ENCODE results near the gene CSNK1D. TPM values are rescaled to one million over a fixed set of nuclear protein-coding genes. Genes with fewer than 3 reads are reported as not detected.

CSNK1D gene
- total RNA-seq, 1 donor from 2014 or later: 227 TPM

GRCh38 chr17:82226146-82226808 lies 47.2 kb downstream of the CSNK1D start:
- TF ChIP-seq CTCF (IDR thresholded peaks at IDR 0.05; ENCODE audit: unreplicated experiment): no peak
- H3K36me3 Mint-ChIP-seq (ENCODE audit: insufficient read depth): no peaks in the 10 kb centered on the region
- peaks cover 1% of the 10 kb centered on the region for H3K4me1 Mint-ChIP-seq (ENCODE audit: low read depth)
- DNase-seq (ENCODE audit: low spot score, unreplicated experiment): no peak
- H3K27me3 Mint-ChIP-seq: peaks cover 17% of the 10 kb centered on the region
- no peak overlapping the region for H3K4me3 Mint-ChIP-seq (ENCODE audit: low read depth)
- no peak overlapping the region for H3K27ac Mint-ChIP-seq
- H3K9me3 Mint-ChIP-seq (ENCODE audit: low read depth): no peaks in the 10 kb centered on the region

GRCh38 chr17:82225368-82226029 lies 48.0 kb downstream of the CSNK1D start:
- Mint-ChIP-seq H3K4me3 (ENCODE audit: low read depth) (no peak overlapping the region), H3K27ac (no peak overlapping the region), H3K9me3 (ENCODE audit: low read depth) (no peaks in the 10 kb centered on the region), H3K36me3 (ENCODE audit: insufficient read depth) (no peaks in the 10 kb centered on the region), H3K27me3 (peaks cover 18% of the 10 kb centered on the region), H3K4me1 (ENCODE audit: low read depth) (peaks cover 1% of the 10 kb centered on the region)
- DNase-seq (ENCODE audit: low spot score, unreplicated experiment): no peak
- no peak for TF ChIP-seq CTCF (IDR thresholded peaks at IDR 0.05; ENCODE audit: unreplicated experiment)

DNA sequence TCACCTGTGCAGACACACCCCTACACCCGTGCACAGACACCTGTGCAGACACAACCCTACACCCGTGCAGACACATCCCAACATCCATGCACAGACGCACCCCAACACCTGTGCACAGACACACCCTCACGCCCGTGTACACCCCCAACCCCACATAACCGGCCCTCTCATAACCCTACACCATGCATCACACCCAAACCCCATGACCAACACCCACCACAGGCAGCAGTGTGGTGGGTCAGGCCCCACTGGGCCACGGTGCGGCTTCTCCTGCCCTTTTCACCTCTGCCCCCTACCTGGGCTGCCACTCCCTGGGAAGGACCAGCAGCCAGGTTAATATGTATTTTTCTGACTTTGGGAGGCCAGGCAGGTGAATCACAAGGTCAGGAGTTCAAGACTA lies 48.8 kb downstream of the CSNK1D start:
- no peak for TF ChIP-seq CTCF (IDR thresholded peaks at IDR 0.05; ENCODE audit: unreplicated experiment)
- no peaks in the 10 kb centered on the region for H3K9me3 Mint-ChIP-seq (ENCODE audit: low read depth)
- no peak overlapping the region for H3K27ac Mint-ChIP-seq
- no peak overlapping the region for H3K4me3 Mint-ChIP-seq (ENCODE audit: low read depth)
- no peaks in the 10 kb centered on the region for H3K4me1 Mint-ChIP-seq (ENCODE audit: low read depth)
- no peaks in the 10 kb centered on the region for H3K36me3 Mint-ChIP-seq (ENCODE audit: insufficient read depth)
- peaks cover 13% of the 10 kb centered on the region for H3K27me3 Mint-ChIP-seq
- DNase-seq (ENCODE audit: low spot score, unreplicated experiment): no peak

DNA sequence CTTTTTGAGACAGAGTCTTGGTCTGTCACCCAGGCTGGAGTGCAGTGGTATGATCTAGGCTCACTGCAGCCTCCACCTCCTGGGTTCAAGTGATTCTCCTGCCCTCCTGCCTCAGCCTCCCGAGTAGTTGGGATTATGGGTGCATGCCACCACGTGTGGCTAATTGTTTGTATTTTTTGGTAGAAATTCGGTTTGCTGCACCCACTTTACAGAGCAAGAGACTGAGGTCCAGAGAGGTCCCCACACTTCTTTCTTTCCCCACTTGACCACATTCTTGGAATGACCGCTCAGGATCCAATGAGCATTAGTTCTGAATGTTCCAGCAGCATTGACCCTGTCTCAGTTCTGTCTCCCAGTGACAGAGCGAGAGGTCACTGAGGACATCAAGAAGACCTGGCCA lies 50.0 kb downstream of the CSNK1D start:
- Mint-ChIP-seq H3K4me3 (ENCODE audit: low read depth) (no peak overlapping the region), H3K27me3 (peaks cover 13% of the 10 kb centered on the region), H3K4me1 (ENCODE audit: low read depth) (no peaks in the 10 kb centered on the region), H3K36me3 (ENCODE audit: insufficient read depth) (no peaks in the 10 kb centered on the region), H3K27ac (no peak overlapping the region), H3K9me3 (ENCODE audit: low read depth) (no peaks in the 10 kb centered on the region)
- DNase-seq (ENCODE audit: low spot score, unreplicated experiment): no peak
- no peak for TF ChIP-seq CTCF (IDR thresholded peaks at IDR 0.05; ENCODE audit: unreplicated experiment)

DNA sequence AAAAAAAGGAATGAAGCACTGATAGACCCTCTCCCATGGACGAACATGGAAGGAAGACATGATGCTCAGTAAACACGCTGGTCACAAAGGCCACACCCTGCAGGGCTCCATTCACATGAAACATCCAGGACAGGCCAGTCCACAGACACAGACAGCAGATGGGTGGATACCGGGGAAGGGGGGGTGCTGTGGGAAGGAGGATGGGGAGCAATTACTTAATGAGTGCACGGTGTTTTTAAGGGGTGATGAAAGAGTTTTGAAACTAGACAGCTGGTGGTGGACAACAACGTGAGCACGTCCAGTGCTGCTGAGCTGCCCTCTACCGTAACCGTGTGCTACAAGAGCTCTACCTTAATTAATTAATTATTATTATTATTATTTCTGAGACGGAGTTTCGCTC lies 50.7 kb downstream of the CSNK1D start:
- Mint-ChIP-seq H3K9me3 (ENCODE audit: low read depth) (no peaks in the 10 kb centered on the region), H3K4me3 (ENCODE audit: low read depth) (no peak overlapping the region), H3K27ac (no peak overlapping the region), H3K27me3 (peaks cover 13% of the 10 kb centered on the region), H3K36me3 (ENCODE audit: insufficient read depth) (no peaks in the 10 kb centered on the region), H3K4me1 (ENCODE audit: low read depth) (no peaks in the 10 kb centered on the region)
- no peak for DNase-seq (ENCODE audit: low spot score, unreplicated experiment)
- no peak for TF ChIP-seq CTCF (IDR thresholded peaks at IDR 0.05; ENCODE audit: unreplicated experiment)
